Measurements from ENCODE around the gene ASAP2.

ASAP2 gene

DNA sequence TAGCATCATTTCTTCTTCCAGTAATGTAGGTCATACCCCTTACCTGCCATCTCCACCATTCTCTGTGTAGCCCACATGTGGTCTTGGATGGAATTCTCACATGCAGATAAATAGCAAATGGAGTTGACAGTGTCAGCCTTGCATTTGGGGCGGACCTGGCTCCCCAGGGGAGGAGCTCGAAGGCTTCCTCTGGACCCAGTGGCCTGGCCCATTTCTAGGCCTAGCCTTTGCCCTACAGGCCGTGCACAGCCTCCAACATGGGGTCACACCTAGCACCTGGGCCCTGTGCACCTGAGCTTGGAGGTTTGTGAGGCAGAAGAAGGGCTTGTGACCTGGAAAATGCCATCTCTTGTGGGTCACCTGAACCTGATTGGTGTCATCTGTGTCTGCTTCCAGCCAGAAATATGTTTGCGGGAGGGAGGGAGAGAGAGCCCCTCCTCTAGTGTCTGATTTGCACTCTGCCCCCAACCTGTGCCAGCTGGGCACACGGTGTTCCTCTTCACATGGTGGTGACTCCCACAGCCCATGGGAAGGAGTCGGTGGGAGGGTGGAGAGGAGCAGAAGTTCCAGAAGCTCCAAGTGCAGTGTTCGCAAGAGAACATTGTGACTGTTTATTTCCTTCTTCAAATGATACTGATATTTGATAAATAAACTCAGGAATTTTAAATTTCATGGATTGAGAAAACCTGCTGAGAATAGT is 183.7 kb downstream of the ASAP2 start:
- no peak overlapping the region for H3K4me3 ChIP-seq (ENCODE audit: low read length, poor library complexity, severe bottlenecking)
- H3K9me3 ChIP-seq (ENCODE audit: insufficient read depth, low read depth, low read length) = no peaks in the 10 kb centered on the region
- no peaks in the 10 kb centered on the region for H3K4me1 ChIP-seq (ENCODE audit: insufficient read depth, low read length, poor library complexity, severe bottlenecking)
- H3K9ac ChIP-seq (ENCODE audit: low read depth, low read length, poor library complexity, severe bottlenecking) = no peak overlapping the region
- no peaks in the 10 kb centered on the region for H3K79me2 ChIP-seq (ENCODE audit: insufficient read depth, low read length)
- no peak overlapping the region for H3K4me2 ChIP-seq (ENCODE audit: low read depth, low read length, poor library complexity, severe bottlenecking)
- H3F3A ChIP-seq (ENCODE audit: low read depth) = no peaks in the 10 kb centered on the region
- TF ChIP-seq, protein P1, sequence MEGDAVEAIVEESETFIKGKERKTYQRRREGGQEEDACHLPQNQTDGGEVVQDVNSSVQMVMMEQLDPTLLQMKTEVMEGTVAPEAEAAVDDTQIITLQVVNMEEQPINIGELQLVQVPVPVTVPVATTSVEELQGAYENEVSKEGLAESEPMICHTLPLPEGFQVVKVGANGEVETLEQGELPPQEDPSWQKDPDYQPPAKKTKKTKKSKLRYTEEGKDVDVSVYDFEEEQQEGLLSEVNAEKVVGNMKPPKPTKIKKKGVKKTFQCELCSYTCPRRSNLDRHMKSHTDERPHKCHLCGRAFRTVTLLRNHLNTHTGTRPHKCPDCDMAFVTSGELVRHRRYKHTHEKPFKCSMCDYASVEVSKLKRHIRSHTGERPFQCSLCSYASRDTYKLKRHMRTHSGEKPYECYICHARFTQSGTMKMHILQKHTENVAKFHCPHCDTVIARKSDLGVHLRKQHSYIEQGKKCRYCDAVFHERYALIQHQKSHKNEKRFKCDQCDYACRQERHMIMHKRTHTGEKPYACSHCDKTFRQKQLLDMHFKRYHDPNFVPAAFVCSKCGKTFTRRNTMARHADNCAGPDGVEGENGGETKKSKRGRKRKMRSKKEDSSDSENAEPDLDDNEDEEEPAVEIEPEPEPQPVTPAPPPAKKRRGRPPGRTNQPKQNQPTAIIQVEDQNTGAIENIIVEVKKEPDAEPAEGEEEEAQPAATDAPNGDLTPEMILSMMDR (conservative IDR thresholded peaks at IDR 0.05; ENCODE audit: low read length) = no peak
- TF ChIP-seq EZH2phosphoT487 (IDR thresholded peaks at IDR 0.05; ENCODE audit: borderline replicate concordance) = no peak
- no peaks in the 10 kb centered on the region for H3K9me2 ChIP-seq (replicated peaks; ENCODE audit: low read depth, low read length)
- H3K36me3 ChIP-seq (ENCODE audit: insufficient read depth, low read length) = peaks cover 25% of the 10 kb centered on the region; the same call in 1 of the 2 replicates
- H4K20me1 ChIP-seq (ENCODE audit: insufficient read depth, low read length, poor library complexity, severe bottlenecking) = no peaks in the 10 kb centered on the region
- no peak overlapping the region for H2AFZ ChIP-seq (ENCODE audit: low read length)
- no peaks in the 10 kb centered on the region for H3K27me3 ChIP-seq (ENCODE audit: insufficient read depth, low read length, poor library complexity, severe bottlenecking)

DNA sequence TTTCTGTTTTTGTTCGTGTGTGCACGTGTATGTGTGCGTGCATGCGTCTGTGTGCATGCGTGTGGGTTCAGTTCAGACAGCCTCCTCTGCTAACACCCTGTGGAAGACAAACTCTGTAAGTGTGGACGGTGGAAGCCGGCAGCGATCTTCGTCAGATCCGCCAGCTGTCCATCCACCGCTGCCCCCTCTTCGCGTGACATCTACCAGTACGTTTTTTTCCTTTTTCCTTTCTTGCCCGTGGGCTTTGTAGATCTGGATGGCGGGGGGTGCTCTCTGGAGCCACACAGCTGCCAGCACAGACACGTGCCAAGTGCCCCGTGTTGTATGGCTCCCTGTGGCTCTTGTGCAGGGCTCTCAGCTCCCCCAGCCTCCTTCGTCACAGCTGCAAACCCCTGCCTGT is 184.4 kb downstream of the ASAP2 start:
- Histone ChIP-seq H4K20me1 (ENCODE audit: insufficient read depth, low read length, poor library complexity, severe bottlenecking) (no peaks in the 10 kb centered on the region), H3K4me1 (ENCODE audit: insufficient read depth, low read length, poor library complexity, severe bottlenecking) (no peaks in the 10 kb centered on the region), H3K4me2 (ENCODE audit: low read depth, low read length, poor library complexity, severe bottlenecking) (no peak overlapping the region), H3K9ac (ENCODE audit: low read depth, low read length, poor library complexity, severe bottlenecking) (no peak overlapping the region), H2AFZ (ENCODE audit: low read length) (no peak overlapping the region), H3K9me3 (ENCODE audit: insufficient read depth, low read depth, low read length) (no peaks in the 10 kb centered on the region), H3K36me3 (ENCODE audit: insufficient read depth, low read length) (peaks cover 23% of the 10 kb centered on the region; the same call in 1 of the 2 replicates), H3F3A (ENCODE audit: low read depth) (no peaks in the 10 kb centered on the region), H3K79me2 (ENCODE audit: insufficient read depth, low read length) (no peaks in the 10 kb centered on the region), H3K4me3 (ENCODE audit: low read length, poor library complexity, severe bottlenecking) (no peak overlapping the region), H3K9me2 (replicated peaks; ENCODE audit: low read depth, low read length) (no peaks in the 10 kb centered on the region), H3K27me3 (ENCODE audit: insufficient read depth, low read length, poor library complexity, severe bottlenecking) (no peaks in the 10 kb centered on the region)
- no peak for TF ChIP-seq EZH2phosphoT487 (IDR thresholded peaks at IDR 0.05; ENCODE audit: borderline replicate concordance)
- TF ChIP-seq, protein P1 (conservative IDR thresholded peaks at IDR 0.05; ENCODE audit: low read length) = no peak

DNA sequence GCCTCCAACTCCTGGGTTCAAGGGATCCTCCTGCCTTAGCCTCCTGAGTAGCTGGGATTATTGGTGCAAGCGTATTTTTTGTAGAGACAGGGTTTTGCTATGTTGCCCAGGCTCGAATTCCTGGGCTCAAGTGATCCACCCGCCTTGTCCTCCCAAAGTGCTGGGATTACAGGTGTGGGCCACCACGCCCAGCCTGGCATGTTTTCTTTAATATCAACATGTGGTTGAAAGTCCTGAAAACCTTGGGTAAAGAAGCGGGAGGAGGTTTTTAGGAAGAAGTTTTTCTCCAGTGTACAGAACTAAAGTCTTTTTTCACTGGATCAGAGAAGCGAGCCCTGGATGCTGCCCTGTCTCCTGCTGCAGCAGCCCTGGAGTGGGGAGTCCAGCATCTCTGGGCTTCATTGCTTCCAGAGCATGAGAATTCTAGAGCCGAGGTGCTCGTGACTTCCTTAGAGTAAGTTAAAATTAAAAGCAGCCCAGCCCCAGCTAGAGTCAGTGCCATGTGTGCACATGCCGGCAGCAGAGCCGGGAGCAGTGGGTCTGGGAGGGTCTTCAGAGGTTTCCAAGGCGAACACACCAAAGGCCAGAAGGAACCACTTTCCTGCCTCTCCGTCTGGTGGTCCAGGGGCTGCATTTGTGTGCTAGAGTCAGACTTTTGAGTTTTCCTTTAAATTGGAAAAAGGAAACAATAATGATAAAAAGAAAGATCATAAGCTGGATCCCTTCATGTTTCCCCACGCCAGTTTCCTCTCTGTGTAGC is 185.5 kb downstream of the ASAP2 start:
- Histone ChIP-seq H3K36me3 (ENCODE audit: insufficient read depth, low read length) (peaks cover 23% of the 10 kb centered on the region; the same call in 1 of the 2 replicates), H3K4me3 (ENCODE audit: low read length, poor library complexity, severe bottlenecking) (no peak overlapping the region), H2AFZ (ENCODE audit: low read length) (no peak overlapping the region), H3K9me2 (replicated peaks; ENCODE audit: low read depth, low read length) (no peaks in the 10 kb centered on the region), H3K27me3 (ENCODE audit: insufficient read depth, low read length, poor library complexity, severe bottlenecking) (no peaks in the 10 kb centered on the region), H3K79me2 (ENCODE audit: insufficient read depth, low read length) (no peaks in the 10 kb centered on the region), H3K4me2 (ENCODE audit: low read depth, low read length, poor library complexity, severe bottlenecking) (no peak overlapping the region), H3K4me1 (ENCODE audit: insufficient read depth, low read length, poor library complexity, severe bottlenecking) (no peaks in the 10 kb centered on the region), H3K9me3 (ENCODE audit: insufficient read depth, low read depth, low read length) (no peaks in the 10 kb centered on the region), H3K9ac (ENCODE audit: low read depth, low read length, poor library complexity, severe bottlenecking) (no peak overlapping the region), H3F3A (ENCODE audit: low read depth) (no peaks in the 10 kb centered on the region), H4K20me1 (ENCODE audit: insufficient read depth, low read length, poor library complexity, severe bottlenecking) (no peaks in the 10 kb centered on the region)
- TF ChIP-seq, protein P1 (conservative IDR thresholded peaks at IDR 0.05; ENCODE audit: low read length) = no peak
- TF ChIP-seq EZH2phosphoT487 (IDR thresholded peaks at IDR 0.05; ENCODE audit: borderline replicate concordance) = no peak
